Heart left ventricle (tissue), 16 donors: ENCODE results near the gene CAVIN4. TPM values are rescaled to one million over a fixed set of nuclear protein-coding genes. Genes with fewer than 3 reads are reported as not detected.

ENCODE experiments used
- ATAC-seq, 4 donors: fragments of 200-7000 bp; cut with Tn5 transposase; one replicate each; pipeline ENCODE4 v1.9.1; 2020 to 2022; ENCODE audit warnings: moderate library complexity in 4 of 4, mild to moderate bottlenecking in 3 of 4, moderate number of reproducible peaks in 1 of 4
- DNase-seq, 5 donors: peaks; one replicate each; pipeline ENCODE4 v3.0.0-alpha.2; 2020
- H3K27ac ChIP-seq, 12 donors: fragments of 200-600 bp; sonication (generic) in 4 of 12; one replicate each; pipeline versions ENCODE4 v1.5.0 to v1.8.0; 2016 to 2022; ENCODE audit warnings: mild to moderate bottlenecking in 2 of 12
- H3K27me3 ChIP-seq, 9 donors: fragments of 200-600 bp; sonication (generic) in 2 of 9; one replicate each; pipeline versions ENCODE4 v1.5.1 to v1.8.0; 2016 to 2022; ENCODE audit warnings: mild to moderate bottlenecking in 3 of 9
- H3K36me3 ChIP-seq, 9 donors: fragments of 200-600 bp; sonication (generic) in 2 of 9; one replicate each; pipeline versions ENCODE4 v1.5.0 to v1.8.0; 2018 to 2022; ENCODE audit warnings: mild to moderate bottlenecking in 2 of 9
- H3K4me1 ChIP-seq, 12 donors: fragments of 200-600 bp; sonication (generic) in 4 of 12; one replicate each; pipeline versions ENCODE4 v1.5.0 to v1.8.0; 2016 to 2022; ENCODE audit warnings: mild to moderate bottlenecking in 3 of 12
- H3K4me3 ChIP-seq, 12 donors: fragments of 200-600 bp; sonication (generic) in 4 of 12; one replicate each; pipeline versions ENCODE4 v1.5.0 to v1.8.0; 2017 to 2022; ENCODE audit warnings: mild to moderate bottlenecking in 9 of 12, moderate library complexity in 4 of 12
- H3K9me3 ChIP-seq, 12 donors: fragments of 200-600 bp; sonication (generic) in 4 of 12; one replicate each; pipeline versions ENCODE4 v1.5.0 to v1.8.0; 2016 to 2022; ENCODE audit warnings: mild to moderate bottlenecking in 1 of 12
- CTCF ChIP-seq, 12 donors: fragments of 200-600 bp; sonication (generic) in 4 of 12; IDR thresholded peaks; one replicate each; pipeline versions ENCODE4 v1.5.0 to v1.8.0; 2018 to 2022; ENCODE audit warnings: antibody characterized with exemption in 12 of 12, mild to moderate bottlenecking in 5 of 12
- POLR2A ChIP-seq, 2 donors: fragments of 450-650 bp; IDR thresholded peaks; one replicate each; pipeline ENCODE4 v1.6.1; 2017; ENCODE audit warnings: antibody characterized with exemption in 2 of 2, mild to moderate bottlenecking in 2 of 2, moderate library complexity in 2 of 2
- WGBS, 4 donors: extraction: QIAGEN DNeasy Blood & Tissue Kit in 2 of 4; methylation state at CpG; one replicate each; pipeline versions ENCODE4 v1.1.5 to v1.1.7; 2013 to 2018; 5-methylcytosine and 5-hydroxymethylcytosine counted together
- intact Hi-C, 10 donors: fragments of 100-400 bp; cut with DNase I; formaldehyde crosslinking; loops; one replicate each; pipeline versions ENCODE4 v1.11.1 to v1.14.2; 2022
- polyA plus RNA-seq, 2 donors: library from polyadenylated mRNA; stranded (reverse); fragments of 200-250 nt; gene quantifications; one replicate each; pipeline ENCODE4 v1.2.3, GENCODE V29; 2013
- total RNA-seq, 9 donors: library from RNA; depleted of rRNA in 2 of 9; stranded (reverse); fragments of >200 nt in 2 of 9; fragmentation: NEBNext Ultra II Directional in 3 of 9; extraction: Animal tissue kit (Norgen Biotek cat#: 25700) in 3 of 9; gene quantifications; one replicate each; pipeline versions ENCODE4 v1.1.0 to v1.2.4, GENCODE V29; 2016 to 2023
- donor health status: ischemic (EF 13 %, LVEDD 7.1; RV severe dilation, severe dysfunction).
- donor health status: healthy with polysubstance abuse.
- donor health status: DM: no; HTN: yes; CAD: no.
- donor health status: DM: no; HTN: no; CAD: no.
- donor health status: ischemic (EF 25% LVEDD 6.9; RV normal size, moderate dysfunction).
- donor health status: ischemic (EF 25% LVEDD 5.7; RV mildly dilated, moderate dysfunction).
- donor health status: healthy.
- donor health status: DM: yes; HTN: yes; CAD: no.
- donor health status: ischemic (EF 35%, LVEDD 5.7; RV mildly dilated, moderate dysfunction).
- donor health status: nonischemic (EF 11% LVEDD 7.7; RV severe dilation, severe dysfunction).
- donor health status: DM: yes; HTN: yes; CAD: no.
- donor health status: PGD.
- donor health status: ischemic (EF 29% LVEDD 5.4; RV normal size, mild dysfunction).
- donor health status: nonischemic (EF 23%, LVEDD 6.1; RV moderate dilation, normal function).

Gene CAVIN4
- total and polyA plus RNA-seq, 11 donors: 13.9 to 133 (median 62.4) TPM

- ATAC-seq: no peak
- no peak for DNase-seq
- peaks cover 0 to 6% (median 0%) of the 10 kb centered on the region in 9 donors for H3K36me3 ChIP-seq
- H3K4me3 ChIP-seq: no peak overlapping the region
- no peaks in the 10 kb centered on the region for H3K27me3 ChIP-seq
- no peak overlapping the region for H3K27ac ChIP-seq
- TF ChIP-seq POLR2A (IDR thresholded peaks at IDR 0.05) (no peak), CTCF (IDR thresholded peaks at IDR 0.05) (no peak)
- peaks cover 0 to 13% (median 3%) of the 10 kb centered on the region in 12 donors for H3K4me1 ChIP-seq
- intact Hi-C loops: loop anchor here in 9 of 10 donors (5.0 to 10.0 kb wide), 9 partner anchors 147 to 1407 kb away; partner anchors contain the start of genes TEX10 (in 3 of the 9) and MSANTD3 (in 1 of the 9)
- H3K9me3 ChIP-seq: no peaks in the 10 kb centered on the region
- WGBS, 4 donors: 86 to 91% (median 88%) methylated on average over 5 of the region's 5 CpGs
Observed at GRCh38 chr9:100591639-100592412, 13.9 kb downstream of the CAVIN4 start.

GRCh38 chr9:100595391-100596199 is 17.7 kb downstream of the CAVIN4 start:
- DNase-seq: no peak
- no peaks in the 10 kb centered on the region for H3K27me3 ChIP-seq
- H3K36me3 ChIP-seq: no peaks in the 10 kb centered on the region
- H3K4me1 ChIP-seq: peaks cover 0 to 17% (median 7%) of the 10 kb centered on the region in 12 donors
- ATAC-seq: peak; percentile 48 to 66 (median 53)
- peak overlapping the region in 1 of 12 donors; percentile 30 for H3K27ac ChIP-seq
- H3K9me3 ChIP-seq: no peaks in the 10 kb centered on the region
- H3K4me3 ChIP-seq: no peak overlapping the region
- TF ChIP-seq POLR2A (IDR thresholded peaks at IDR 0.05) (no peak), CTCF (IDR thresholded peaks at IDR 0.05) (peak; percentile 74 to 96 (median 89))
- intact Hi-C loops: loop anchor here (1.0 to 10.0 kb wide), 19 partner anchors 88 to 1411 kb away; partner anchors contain the start of genes TEX10 (in 4 of the 10) and MSANTD3 (in 2 of the 10)
- 11 to 19% (median 13%) methylated on average over 3 of the region's 3 CpGs for WGBS, 4 donors

GRCh38 chr9:100597236-100597635 is 19.4 kb downstream of the CAVIN4 start:
- TF ChIP-seq POLR2A (IDR thresholded peaks at IDR 0.05) (no peak), CTCF (IDR thresholded peaks at IDR 0.05) (no peak)
- no peak overlapping the region for H3K4me3 ChIP-seq
- DNase-seq: no peak
- no peak for ATAC-seq
- H3K4me1 ChIP-seq: peaks cover 0 to 17% (median 7%) of the 10 kb centered on the region in 12 donors
- no peaks in the 10 kb centered on the region for H3K36me3 ChIP-seq
- WGBS, 4 donors: 20 to 29% (median 27%) methylated on average over 6 of the region's 6 CpGs
- no peaks in the 10 kb centered on the region for H3K27me3 ChIP-seq
- H3K9me3 ChIP-seq: no peaks in the 10 kb centered on the region
- intact Hi-C loops: loop anchor here (5.0 to 10.0 kb wide), 16 partner anchors 90 to 1412 kb away; partner anchors contain the start of genes TEX10 (in 4 of the 10) and MSANTD3 (in 2 of the 10)
- no peak overlapping the region for H3K27ac ChIP-seq
